Measurements from ENCODE around the gene VPS16. TPM values are rescaled to one million over a fixed set of nuclear protein-coding genes. Genes with fewer than 3 reads are reported as not detected.

Gene VPS16
- total RNA-seq, 1 experiment from 2014 or later = 22.2 TPM

DNA sequence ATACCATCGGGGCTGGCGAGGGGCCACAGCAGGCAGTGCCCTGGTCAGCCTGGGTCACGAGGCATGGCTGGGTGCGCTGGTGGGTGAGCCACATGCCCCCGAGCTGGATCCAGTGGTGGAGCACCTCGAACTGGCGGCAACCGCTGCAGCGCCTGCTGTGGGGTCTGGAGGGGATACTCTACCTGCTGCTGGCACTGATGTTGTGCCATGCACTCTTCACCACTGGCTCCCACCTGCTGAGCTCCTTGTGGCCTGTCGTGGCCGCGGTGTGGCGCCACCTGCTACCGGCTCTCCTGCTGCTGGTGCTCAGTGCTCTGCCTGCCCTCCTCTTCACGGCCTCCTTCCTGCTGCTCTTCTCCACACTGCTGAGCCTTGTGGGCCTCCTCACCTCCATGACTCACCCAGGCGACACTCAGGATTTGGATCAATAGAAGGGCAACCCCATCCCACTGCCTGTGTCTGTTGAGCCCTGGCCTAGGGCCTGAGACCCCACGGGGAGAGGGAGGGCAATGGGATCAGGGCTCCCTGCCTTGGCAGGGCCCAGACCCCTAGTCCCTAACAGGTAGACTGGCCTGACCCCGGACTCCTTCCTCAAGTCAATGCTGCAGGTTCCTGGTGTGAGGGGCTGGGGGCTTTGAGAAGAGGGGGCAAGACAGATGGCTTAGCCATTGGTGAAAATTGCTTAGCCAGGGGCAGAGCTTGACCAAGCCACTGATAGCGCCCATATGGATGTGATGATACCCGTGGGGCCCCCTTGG lies 23.8 kb upstream of the VPS16 start:
- intact Hi-C loops (cut with micrococcal nuclease; ENCODE audit: unreplicated experiment) = no loop called here
- TF ChIP-seq, protein P1, sequence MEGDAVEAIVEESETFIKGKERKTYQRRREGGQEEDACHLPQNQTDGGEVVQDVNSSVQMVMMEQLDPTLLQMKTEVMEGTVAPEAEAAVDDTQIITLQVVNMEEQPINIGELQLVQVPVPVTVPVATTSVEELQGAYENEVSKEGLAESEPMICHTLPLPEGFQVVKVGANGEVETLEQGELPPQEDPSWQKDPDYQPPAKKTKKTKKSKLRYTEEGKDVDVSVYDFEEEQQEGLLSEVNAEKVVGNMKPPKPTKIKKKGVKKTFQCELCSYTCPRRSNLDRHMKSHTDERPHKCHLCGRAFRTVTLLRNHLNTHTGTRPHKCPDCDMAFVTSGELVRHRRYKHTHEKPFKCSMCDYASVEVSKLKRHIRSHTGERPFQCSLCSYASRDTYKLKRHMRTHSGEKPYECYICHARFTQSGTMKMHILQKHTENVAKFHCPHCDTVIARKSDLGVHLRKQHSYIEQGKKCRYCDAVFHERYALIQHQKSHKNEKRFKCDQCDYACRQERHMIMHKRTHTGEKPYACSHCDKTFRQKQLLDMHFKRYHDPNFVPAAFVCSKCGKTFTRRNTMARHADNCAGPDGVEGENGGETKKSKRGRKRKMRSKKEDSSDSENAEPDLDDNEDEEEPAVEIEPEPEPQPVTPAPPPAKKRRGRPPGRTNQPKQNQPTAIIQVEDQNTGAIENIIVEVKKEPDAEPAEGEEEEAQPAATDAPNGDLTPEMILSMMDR (IDR thresholded peaks at IDR 0.05; ENCODE audit: unreplicated experiment) = no peak
- Mint-ChIP-seq H3K27ac (ENCODE audit: unreplicated experiment) (no peak overlapping the region), H3K27me3 (ENCODE audit: unreplicated experiment) (peaks cover 64% of the 10 kb centered on the region), H3K9me3 (ENCODE audit: low read depth, unreplicated experiment) (no peaks in the 10 kb centered on the region), H3K4me1 (ENCODE audit: low read depth, unreplicated experiment) (no peaks in the 10 kb centered on the region), H3K36me3 (ENCODE audit: insufficient read depth, unreplicated experiment) (no peaks in the 10 kb centered on the region), H3K4me3 (ENCODE audit: low read depth, unreplicated experiment) (no peak overlapping the region)
- BruUV-seq (replicated peaks) = no TSS peak
- no peak for DNase-seq
- CTCF ChIA-PET = no interaction called here

DNA sequence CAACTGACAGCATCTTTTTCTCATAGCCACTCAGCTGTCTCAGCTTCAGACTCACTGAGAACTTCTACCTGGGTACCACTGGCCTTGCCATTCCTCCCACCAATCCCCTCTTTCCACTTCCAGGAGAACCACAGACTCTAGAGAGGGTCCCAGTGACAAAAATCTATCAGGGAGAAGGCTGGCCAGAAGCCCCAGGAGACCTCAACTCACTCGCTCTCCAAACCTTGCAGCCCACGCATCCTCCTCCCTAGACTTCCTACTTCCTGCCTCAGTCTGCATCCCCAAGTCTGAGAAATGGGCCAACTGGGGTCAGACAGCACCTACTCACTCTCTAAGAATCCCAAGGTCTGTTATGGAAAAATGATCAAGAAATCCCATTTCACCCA lies 23.2 kb upstream of the VPS16 start:
- BruUV-seq (replicated peaks) = no TSS peak

DNA sequence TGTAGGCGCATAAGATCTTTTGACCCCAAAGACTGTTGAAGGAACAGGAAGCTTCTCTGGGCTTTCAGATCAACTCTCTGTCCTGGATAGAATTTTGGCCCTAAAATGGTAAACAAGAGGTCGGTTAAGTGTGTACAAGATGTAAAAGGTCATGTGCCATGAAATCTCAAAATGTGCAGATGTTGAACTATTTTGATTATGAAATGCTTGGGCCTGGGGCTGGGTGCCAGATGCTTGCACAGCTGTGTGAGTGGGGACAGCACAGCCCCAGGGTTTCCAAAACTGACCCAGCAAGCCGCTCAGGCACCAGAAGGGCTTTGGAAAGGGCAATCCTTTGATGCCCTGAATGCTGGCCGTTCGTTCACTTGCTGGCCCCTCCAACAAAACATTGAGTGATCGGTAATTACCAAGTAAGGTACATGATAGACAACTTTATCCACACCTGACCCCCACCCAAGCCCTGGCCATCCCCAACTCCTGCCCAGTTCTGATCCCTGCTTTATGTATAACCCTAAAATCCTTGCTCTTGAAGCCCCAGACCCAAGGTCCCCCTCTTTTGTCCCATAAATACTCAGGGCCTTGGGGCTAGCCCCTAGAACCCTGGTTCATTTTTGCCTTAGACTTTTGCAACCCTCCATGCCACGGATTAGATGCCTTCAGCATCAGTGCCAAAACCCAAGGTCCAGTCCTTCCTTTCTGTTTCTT lies 22.5 kb upstream of the VPS16 start:
- TF ChIP-seq, protein P1 (IDR thresholded peaks at IDR 0.05; ENCODE audit: unreplicated experiment) = no peak
- DNase-seq = no peak
- intact Hi-C loops (cut with micrococcal nuclease; ENCODE audit: unreplicated experiment) = no loop called here
- Mint-ChIP-seq H3K27me3 (ENCODE audit: unreplicated experiment) (peaks cover 57% of the 10 kb centered on the region), H3K4me3 (ENCODE audit: low read depth, unreplicated experiment) (no peak overlapping the region), H3K36me3 (ENCODE audit: insufficient read depth, unreplicated experiment) (no peaks in the 10 kb centered on the region), H3K9me3 (ENCODE audit: low read depth, unreplicated experiment) (no peaks in the 10 kb centered on the region), H3K27ac (ENCODE audit: unreplicated experiment) (no peak overlapping the region), H3K4me1 (ENCODE audit: low read depth, unreplicated experiment) (no peaks in the 10 kb centered on the region)
- CTCF ChIA-PET = no interaction called here
- BruUV-seq (replicated peaks) = no TSS peak

More for the DNA sequence above, 23.2 kb upstream of the VPS16 start:
- Mint-ChIP-seq H3K27ac (ENCODE audit: unreplicated experiment) (no peak overlapping the region), H3K36me3 (ENCODE audit: insufficient read depth, unreplicated experiment) (no peaks in the 10 kb centered on the region), H3K4me3 (ENCODE audit: low read depth, unreplicated experiment) (no peak overlapping the region), H3K9me3 (ENCODE audit: low read depth, unreplicated experiment) (no peaks in the 10 kb centered on the region), H3K27me3 (ENCODE audit: unreplicated experiment) (peaks cover 64% of the 10 kb centered on the region), H3K4me1 (ENCODE audit: low read depth, unreplicated experiment) (no peaks in the 10 kb centered on the region)
- TF ChIP-seq, protein P1 (IDR thresholded peaks at IDR 0.05; ENCODE audit: unreplicated experiment) = no peak
- CTCF ChIA-PET = no interaction called here
- intact Hi-C loops (cut with micrococcal nuclease; ENCODE audit: unreplicated experiment) = no loop called here
- DNase-seq = no peak

DNA sequence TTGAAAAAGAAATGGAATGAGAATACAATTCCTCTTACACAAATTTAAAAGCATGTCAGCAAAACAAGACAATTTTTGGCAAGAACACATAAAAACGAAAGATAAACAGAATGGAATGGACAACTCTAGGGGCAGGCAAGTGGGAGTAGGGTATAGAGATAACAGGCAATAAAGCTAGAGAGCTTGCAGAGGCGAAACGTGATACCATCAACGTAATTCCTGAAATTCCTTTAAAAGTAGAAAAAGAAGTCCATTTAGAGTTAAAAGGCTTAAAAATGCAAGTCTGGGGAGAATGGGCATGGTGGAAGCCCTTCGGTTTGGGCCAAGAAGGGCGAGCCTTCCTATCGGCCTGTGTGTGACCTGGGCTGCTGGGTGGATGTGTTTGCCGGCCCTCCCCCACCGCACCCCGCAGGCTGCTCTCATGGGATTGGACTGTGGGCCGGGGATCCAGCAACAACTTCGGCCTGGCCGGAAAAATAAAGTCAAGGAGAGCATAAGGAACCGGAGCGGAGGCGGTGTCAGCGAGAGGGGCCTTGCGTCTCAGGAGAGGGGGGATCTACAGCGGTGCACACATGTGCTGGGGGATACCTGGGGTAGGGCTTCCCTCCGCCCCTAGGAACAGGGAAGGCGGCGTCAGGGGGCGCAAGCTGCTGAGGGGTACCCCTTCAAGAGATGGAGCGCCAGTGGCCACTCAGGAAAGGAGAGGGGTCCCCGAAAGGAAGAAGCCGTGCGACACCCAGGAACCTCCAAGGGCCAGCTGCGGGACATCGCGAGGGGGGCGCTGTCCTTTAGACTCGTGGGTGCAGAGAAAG lies 20.3 kb upstream of the VPS16 start:
- Mint-ChIP-seq H3K36me3 (ENCODE audit: insufficient read depth, unreplicated experiment) (no peaks in the 10 kb centered on the region), H3K9me3 (ENCODE audit: low read depth, unreplicated experiment) (no peaks in the 10 kb centered on the region), H3K4me1 (ENCODE audit: low read depth, unreplicated experiment) (no peaks in the 10 kb centered on the region), H3K4me3 (ENCODE audit: low read depth, unreplicated experiment) (no peak overlapping the region), H3K27ac (ENCODE audit: unreplicated experiment) (no peak overlapping the region), H3K27me3 (ENCODE audit: unreplicated experiment) (peaks cover 43% of the 10 kb centered on the region)
- TF ChIP-seq, protein P1 (IDR thresholded peaks at IDR 0.05; ENCODE audit: unreplicated experiment) = no peak
- BruUV-seq (replicated peaks) = no TSS peak
- intact Hi-C loops (cut with micrococcal nuclease; ENCODE audit: unreplicated experiment) = no loop called here
- DNase-seq = no peak
- CTCF ChIA-PET = interaction anchor here (0.7 kb wide), 1 partner anchor 63 kb away, joined by 4 read pairs; no protein-coding TSS in a partner anchor
